H1 (cell line): ENCODE measurements around the gene CRACDL. TPM values are rescaled to one million over a fixed set of nuclear protein-coding genes. Genes with fewer than 3 reads are reported as not detected.

Source experiments
- CTCF ChIA-PET: fragments of 300-600 bp; sonication (Branson Sonifier 250); formaldehyde crosslinking; loops from one replicate; lab custom pipeline; 2021; ENCODE audit not compliant: partially characterized antibody; lab: Charles Lee
- POLR2A ChIA-PET: fragments of 300-600 bp; sonication (Branson Sonifier 250); formaldehyde crosslinking; loops from one replicate; lab custom pipeline; 2021; ENCODE audit warnings: inconsistent platforms; ENCODE audit not compliant: partially characterized antibody; lab: Charles Lee
- DNase-seq, 2 experiments: peaks; one replicate each; pipeline versions ENCODE4 v3.0.0 to v3.0.0-alpha.2; 2010 to 2022; ENCODE audit warnings: low spot score in 2 of 2, low read depth in 1 of 2, mixed read lengths in 1 of 2
- FAIRE-seq: peaks from 2 replicates; lab custom pipeline; 2011; peaks lifted over from hg19 to GRCh38; lab: Jason Lieb, UNC
- H2AFZ ChIP-seq: 2 replicates; pipeline ENCODE4 v1.8.1; 2012; ENCODE audit warnings: low read length, inconsistent platforms
- H2AK5ac ChIP-seq: 2 replicates; pipeline ENCODE4 v1.6.1; 2013; ENCODE audit warnings: low read depth, low read length
- H2BK120ac ChIP-seq: replicated peaks from 2 replicates; pipeline ENCODE3; 2013; ENCODE audit warnings: low read depth, low read length, inconsistent platforms
- H2BK12ac ChIP-seq: 2 replicates; pipeline ENCODE4 v1.6.1; 2013; ENCODE audit warnings: low read depth, low read length
- H2BK15ac ChIP-seq: 2 replicates; pipeline ENCODE4 v1.6.1; 2013; ENCODE audit warnings: low read length
- H2BK20ac ChIP-seq: 2 replicates; pipeline ENCODE4 v1.6.1; 2013; ENCODE audit warnings: low read length
- H2BK5ac ChIP-seq: 2 replicates; pipeline ENCODE4 v1.6.1; 2013; ENCODE audit warnings: low read depth, low read length
- H3K14ac ChIP-seq: 2 replicates; pipeline ENCODE4 v1.6.1; 2013; ENCODE audit warnings: inconsistent platforms; ENCODE audit not compliant: insufficient read length
- H3K18ac ChIP-seq: 2 replicates; pipeline ENCODE4 v1.6.1; 2013; ENCODE audit warnings: low read length; ENCODE audit errors: extremely low read depth
- H3K23ac ChIP-seq: 2 replicates; pipeline ENCODE4 v1.6.1; 2013; ENCODE audit warnings: inconsistent platforms; ENCODE audit not compliant: insufficient read length
- H3K23me2 ChIP-seq: 2 replicates; pipeline ENCODE4 v1.6.1; 2013; ENCODE audit warnings: low read depth, low read length
- H3K27ac ChIP-seq: 2 replicates; pipeline ENCODE4 v1.6.1; 2011; ENCODE audit warnings: low read depth, low read length, inconsistent platforms
- H3K27me3 ChIP-seq, 4 experiments: replicated peaks in 1 of 4; 1 replicate in 1 of 4; 2 replicates in 3 of 4; pipeline versions ENCODE4 v1.6.1 to v1.8.1; 2011 to 2013; ENCODE audit warnings: low read length in 3 of 4, mild to moderate bottlenecking in 3 of 4, inconsistent platforms in 2 of 4, mixed read lengths in 2 of 4, moderate library complexity in 1 of 4; ENCODE audit not compliant: control insufficient read depth in 3 of 4, insufficient read depth in 3 of 4; ENCODE audit errors: extremely low read depth in 1 of 4
- H3K36me3 ChIP-seq, 4 experiments: 2 replicates each; pipeline versions ENCODE4 v1.6.1 to v1.8.1; 2011 to 2013; ENCODE audit warnings: mild to moderate bottlenecking in 4 of 4, low read length in 3 of 4, moderate library complexity in 2 of 4, control low read depth in 1 of 4, inconsistent platforms in 1 of 4; ENCODE audit not compliant: insufficient read depth in 4 of 4, control insufficient read depth in 2 of 4
- H3K4ac ChIP-seq: replicated peaks from 2 replicates; pipeline ENCODE3; 2013; ENCODE audit warnings: low read length, low read depth, mixed read lengths, inconsistent platforms; ENCODE audit not compliant: insufficient read length
- H3K4me1 ChIP-seq, 4 experiments: replicated peaks in 1 of 4; 1 replicate in 1 of 4; 2 replicates in 3 of 4; pipeline versions ENCODE4 v1.6.1 to v1.8.1; 2011 to 2013; ENCODE audit warnings: low read length in 3 of 4, inconsistent platforms in 2 of 4, mixed read lengths in 1 of 4; ENCODE audit not compliant: insufficient read depth in 4 of 4, control insufficient read depth in 3 of 4
- H3K4me2 ChIP-seq, 2 experiments: 2 replicates each; pipeline versions ENCODE4 v1.6.1 to v1.8.1; 2011 to 2013; ENCODE audit warnings: low read depth in 2 of 2, low read length in 2 of 2, control low read depth in 1 of 2, inconsistent platforms in 1 of 2, mild to moderate bottlenecking in 1 of 2; ENCODE audit not compliant: insufficient read depth in 1 of 2
- H3K4me3 ChIP-seq, 4 experiments: fragments of 200-600, 300-600 bp in 1 of 4; sonication (generic), shearing (Covaris generic), sonication (Bioruptor Twin) in 1 of 4; 2 replicates each; pipeline versions ENCODE4 v1.5.1 to v1.8.1; 2011 to 2016; ENCODE audit warnings: low read length in 4 of 4, low read depth in 3 of 4, control low read depth in 2 of 4, inconsistent platforms in 2 of 4, mild to moderate bottlenecking in 2 of 4, mixed read lengths in 1 of 4, moderate library complexity in 1 of 4; ENCODE audit not compliant: insufficient read depth in 2 of 4; ENCODE audit errors: extremely low read depth in 1 of 4
- H3K56ac ChIP-seq: replicated peaks from 2 replicates; pipeline ENCODE3; 2013; ENCODE audit warnings: low read depth, mild to moderate bottlenecking, mixed read lengths, low read length, inconsistent platforms; ENCODE audit not compliant: insufficient read length
- H3K79me1 ChIP-seq: 2 replicates; pipeline ENCODE4 v1.6.1; 2013; ENCODE audit warnings: low read depth, low read length, control low read depth
- H3K79me2 ChIP-seq, 2 experiments: 2 replicates each; pipeline versions ENCODE4 v1.6.1 to v1.8.1; 2012 to 2013; ENCODE audit warnings: low read length in 2 of 2, mild to moderate bottlenecking in 2 of 2, inconsistent platforms in 1 of 2; ENCODE audit not compliant: insufficient read depth in 2 of 2, control insufficient read depth in 1 of 2
- H3K9ac ChIP-seq, 4 experiments: replicated peaks in 1 of 4; 1 replicate in 1 of 4; 2 replicates in 3 of 4; pipeline versions ENCODE4 v1.6.1 to v1.8.1; 2011 to 2013; ENCODE audit warnings: low read depth in 3 of 4, low read length in 3 of 4, control low read depth in 2 of 4, mild to moderate bottlenecking in 2 of 4, moderate library complexity in 2 of 4, inconsistent platforms in 1 of 4; ENCODE audit errors: extremely low read depth in 1 of 4
- H3K9me3 ChIP-seq, 2 experiments: 2 replicates each; pipeline versions ENCODE4 v1.6.1 to v1.8.1; 2012 to 2013; ENCODE audit warnings: mild to moderate bottlenecking in 2 of 2, moderate library complexity in 2 of 2, control low read depth in 1 of 2, inconsistent platforms in 1 of 2, low read depth in 1 of 2, low read length in 1 of 2, mixed read lengths in 1 of 2; ENCODE audit not compliant: insufficient read depth in 2 of 2
- H4K20me1 ChIP-seq, 2 experiments: replicated peaks in 1 of 2; 2 replicates each; pipeline versions ENCODE3 to v1.8.1; 2011 to 2013; ENCODE audit warnings: inconsistent platforms in 2 of 2, low read length in 2 of 2, mild to moderate bottlenecking in 1 of 2; ENCODE audit not compliant: insufficient read depth in 2 of 2, control insufficient read depth in 1 of 2
- H4K5ac ChIP-seq: 2 replicates; pipeline ENCODE4 v1.6.1; 2013; ENCODE audit warnings: low read length, low read depth, mixed read lengths, inconsistent platforms; ENCODE audit not compliant: insufficient read length
- H4K8ac ChIP-seq: 2 replicates; pipeline ENCODE4 v1.8.0; 2013; ENCODE audit warnings: mild to moderate bottlenecking, moderate library complexity, low read length, inconsistent platforms; ENCODE audit not compliant: insufficient read depth; ENCODE audit errors: extremely low read depth
- H4K91ac ChIP-seq: replicated peaks from 2 replicates; pipeline ENCODE3; 2013; ENCODE audit warnings: low read length, mixed read lengths, inconsistent platforms; ENCODE audit not compliant: insufficient read length
- BACH1 ChIP-seq: IDR thresholded peaks from 2 replicates; pipeline ENCODE4 v1.6.1; 2012; ENCODE audit warnings: low read length, improper control_type of control experiment
- BCL11A ChIP-seq, 2 experiments: IDR thresholded peaks; one replicate each; pipeline ENCODE4 v1.6.1; 2011; ENCODE audit warnings: low read depth in 2 of 2, low read length in 2 of 2, mild to moderate bottlenecking in 2 of 2
- CTCF ChIP-seq, 3 experiments: IDR thresholded peaks; 1 replicate in 2 of 3; 2 replicates in 1 of 3; pipeline versions ENCODE4 v1.5.1 to v1.6.1; 2011; ENCODE audit warnings: low read length in 3 of 3, mild to moderate bottlenecking in 3 of 3, inconsistent platforms in 2 of 3, low read depth in 1 of 3, moderate library complexity in 1 of 3; ENCODE audit not compliant: insufficient read depth in 1 of 3; ENCODE audit errors: control extremely low read depth in 1 of 3
- JUN ChIP-seq: IDR thresholded peaks from 2 replicates; pipeline ENCODE4 v1.6.1; 2011; ENCODE audit warnings: low read depth, mild to moderate bottlenecking, improper control_type of control experiment, low read length
- JUND ChIP-seq: IDR thresholded peaks from 2 replicates; pipeline ENCODE4 v1.6.1; 2011; ENCODE audit warnings: mild to moderate bottlenecking, improper control_type of control experiment, low read length
- KDM5A ChIP-seq: fragments of 200-600 bp; IDR thresholded peaks from 2 replicates; pipeline ENCODE4 v1.7.1; 2012; ENCODE audit warnings: mild to moderate bottlenecking, low read length, inconsistent platforms, mixed read lengths
- NANOG ChIP-seq: IDR thresholded peaks from 2 replicates; pipeline ENCODE4 v1.6.1; 2011; ENCODE audit warnings: low read length, low read depth, mild to moderate bottlenecking, inconsistent platforms; ENCODE audit not compliant: insufficient read depth, poor library complexity, severe bottlenecking
- NRF1 ChIP-seq: IDR thresholded peaks from 2 replicates; pipeline ENCODE4 v1.6.1; 2011; ENCODE audit warnings: mild to moderate bottlenecking, low read depth, low read length, improper control_type of control experiment
- SIRT6 ChIP-seq: IDR thresholded peaks from one replicate; pipeline ENCODE4 v1.7.1; 2012; ENCODE audit warnings: low read length, inconsistent platforms
- SP2 ChIP-seq: IDR thresholded peaks from 2 replicates; pipeline ENCODE4 v1.6.1; 2012; ENCODE audit warnings: mild to moderate bottlenecking, low read length, inconsistent platforms
- SRF ChIP-seq: IDR thresholded peaks from 2 replicates; pipeline ENCODE4 v1.6.1; 2011; ENCODE audit warnings: mild to moderate bottlenecking, low read depth, low read length, moderate library complexity
- TBP ChIP-seq: IDR thresholded peaks from 2 replicates; pipeline ENCODE4 v1.6.1; 2011; ENCODE audit warnings: low read depth, low read length, improper control_type of control experiment
- ZNF274 ChIP-seq: IDR thresholded peaks from 2 replicates; pipeline ENCODE4 v1.7.0; 2012; ENCODE audit warnings: low read length, borderline replicate concordance; ENCODE audit errors: extremely low read depth
- WGBS, 2 experiments: shearing (Covaris generic) in 1 of 2; methylation state at CpG; one replicate each; pipeline versions ENCODE4 v1.1.6 to v1.1.7; 2013 to 2015; ENCODE audit warnings: low lambda C conversion rate in 2 of 2, mixed read lengths in 2 of 2, inconsistent platforms in 1 of 2, low coverage in 1 of 2, missing lambda C conversion rate in 1 of 2; ENCODE audit not compliant: insufficient replicate concordance in 2 of 2, insufficient coverage in 1 of 2, insufficient read length in 1 of 2; ENCODE audit errors: extremely low coverage in 1 of 2, missing lambda C conversion rate in 1 of 2; 5-methylcytosine and 5-hydroxymethylcytosine counted together
- polyA plus RNA-seq, 7 experiments: library from polyadenylated mRNA; depleted of rRNA in 3 of 7; stranded (reverse) in 5 of 7; unstranded in 2 of 7; fragments of >200 nt in 5 of 7; fragments of 200-250 nt in 2 of 7; gene quantifications; 1 replicate in 5 of 7; 2 replicates in 1 of 7; 4 replicates in 1 of 7; pipeline versions ENCODE4 v1.2.1 to v1.2.3, GENCODE V29; 2011 to 2013; ENCODE audit warnings: missing spikeins in 2 of 7, mixed read lengths in 2 of 7
- total RNA-seq: library from RNA; stranded (reverse); fragmentation: NEBNext Ultra II Directional; extraction: Animal tissue kit (Norgen Biotek cat#: 25700); gene quantifications from 2 replicates; pipeline ENCODE4 v1.2.1, GENCODE V29; 2021

CRACDL gene
- total and polyA plus RNA-seq, 2 of the 8 experiments (the other 6 are each of a cell fraction or from before 2014, with no cell fraction given): 0.07 to 0.38 TPM

GRCh38 chr2:98901702-98902101 lies 34.3 kb downstream of the CRACDL start:
- POLR2A ChIA-PET: no interaction called here
- no peaks in the 10 kb centered on the region for H3K27me3 ChIP-seq
- H3K79me1 ChIP-seq: no peaks in the 10 kb centered on the region
- H3K27ac ChIP-seq: no peak overlapping the region
- 93% methylated on average over 11 of the region's 11 CpGs; no CpG with 5 or more reads in 1 of the 2 experiments for WGBS, 2 experiments
- no peak overlapping the region for H4K8ac ChIP-seq
- no peak overlapping the region for H2BK5ac ChIP-seq
- H4K91ac ChIP-seq: no peak overlapping the region
- FAIRE-seq (no peak), DNase-seq (peak in 1 of 2 experiments; percentile 29)
- no peak overlapping the region for H2AK5ac ChIP-seq
- no peaks in the 10 kb centered on the region for H3K36me3 ChIP-seq
- no peak overlapping the region for H3K14ac ChIP-seq
- H3K4me3 ChIP-seq: no peak overlapping the region
- H2BK12ac ChIP-seq: no peak overlapping the region
- H2BK120ac ChIP-seq: no peak overlapping the region
- no peaks in the 10 kb centered on the region for H3K23me2 ChIP-seq
- H2AFZ ChIP-seq: no peak overlapping the region
- H3K56ac ChIP-seq: no peak overlapping the region
- no peak overlapping the region for H3K23ac ChIP-seq
- H3K79me2 ChIP-seq: no peaks in the 10 kb centered on the region
- TF ChIP-seq SRF: no peak
- TF ChIP-seq BCL11A (IDR thresholded peaks at IDR 0.05; ENCODE audit: low read depth in 2 of 2, low read length in 2 of 2): no peak
- no peak for TF ChIP-seq BACH1
- no peak for TF ChIP-seq CTCF (IDR thresholded peaks at IDR 0.05; ENCODE audit: control extremely low read depth in 1 of 3, insufficient read depth in 1 of 3, low read depth in 1 of 3, low read length in 3 of 3)
- TF ChIP-seq JUND: no peak
- no peak for TF ChIP-seq JUN
- TF ChIP-seq KDM5A: no peak
- no peak for TF ChIP-seq SP2
- no peak for TF ChIP-seq ZNF274
- TF ChIP-seq NRF1: no peak
- TF ChIP-seq NANOG: no peak
- TF ChIP-seq TBP: no peak
- no peak for TF ChIP-seq SIRT6
- no peak overlapping the region for H3K9ac ChIP-seq
- CTCF ChIA-PET: interaction anchor here (1.4 kb wide), 1 partner anchor 34 kb away, joined by 3 read pairs; the partner anchor contains the start of gene CRACDL
- no peak overlapping the region for H2BK15ac ChIP-seq
- no peak overlapping the region for H3K4me2 ChIP-seq
- H3K18ac ChIP-seq: no peak overlapping the region
- no peak overlapping the region for H3K4ac ChIP-seq
- no peaks in the 10 kb centered on the region for H4K20me1 ChIP-seq
- no peak overlapping the region for H4K5ac ChIP-seq
- no peaks in the 10 kb centered on the region for H3K9me3 ChIP-seq
- H3K4me1 ChIP-seq: peaks cover 0 to 4% (median 0%) of the 10 kb centered on the region in 4 experiments; a peak in 1 of 7 replicates
- H2BK20ac ChIP-seq: no peak overlapping the region
